Stimulated activated CD8-positive, alpha-beta memory T cell treated with anti-CD3 and anti-CD28 coated beads, Interleukin-15, amount 100 ng/mL, for 1 hour (primary cell): ENCODE results near the gene LCE3C.
"Not testable (repeated sequence)": the region's sequence is repeated elsewhere in the genome, so short reads cannot be mapped to it uniquely, and the experiment has no call there.

Experiments
- DNase-seq: peaks from one replicate; pipeline ENCODE4 v3.0.0-alpha.2; 2020; ENCODE audit warnings: low read depth

Gene LCE3C

GRCh38 chr1:152599934-152600333 lies at the start of gene LCE3C:
TSS of gene LCE3C (plus strand) at chr1:152600234. CDS start at chr1:152600732, 498 bp downstream.
- DNase-seq: no peak

GRCh38 chr1:152565115-152565514 lies 34.9 kb upstream of the LCE3C start:
- no peak for DNase-seq

GRCh38 chr1:152565535-152566215 lies 34.4 kb upstream of the LCE3C start:
- no peak for DNase-seq

GRCh38 chr1:152566681-152567080 lies 33.4 kb upstream of the LCE3C start, which contains the start of gene LCE3E:
TSS of gene LCE3E (minus strand) at chr1:152566780. CDS start at chr1:152566208, 572 bp downstream.
- DNase-seq: no peak

GRCh38 chr1:152577168-152577567 lies 22.9 kb upstream of the LCE3C start:
- DNase-seq: no peak

- DNase-seq: not testable (repeated sequence)
Observed at GRCh38 chr1:152579526-152579925, 20.5 kb upstream of the LCE3C start.

GRCh38 chr1:152580433-152580832 lies 19.6 kb upstream of the LCE3C start, which contains the start of gene LCE3D:
TSS of gene LCE3D (minus strand) at chr1:152580516. CDS start at chr1:152579936, 580 bp downstream.
- no peak for DNase-seq

GRCh38 chr1:152582647-152583046 lies 17.4 kb upstream of the LCE3C start:
- no peak for DNase-seq

GRCh38 chr1:152585586-152585985 lies 14.4 kb upstream of the LCE3C start:
- no peak for DNase-seq

- DNase-seq: no peak
Observed at GRCh38 chr1:152596986-152597385, 3.0 kb upstream of the LCE3C start.

- DNase-seq: no peak
Observed at GRCh38 chr1:152613511-152613910, 13.5 kb downstream of the LCE3C start, which contains the start of gene LCE3B. TSS of gene LCE3B (plus strand) at chr1:152613811. CDS start at chr1:152613811, 0 bp downstream.

GRCh38 chr1:152621993-152622392 lies 22.0 kb downstream of the LCE3C start:
- no peak for DNase-seq

- DNase-seq: no peak
Observed at GRCh38 chr1:152622803-152623202, 22.8 kb downstream of the LCE3C start, which contains the start of gene LCE3A. TSS of gene LCE3A (minus strand) at chr1:152623103. CDS start at chr1:152623103, 0 bp downstream.

- no peak for DNase-seq
Observed at GRCh38 chr1:152623203-152623844, 23.3 kb downstream of the LCE3C start.

GRCh38 chr1:152626744-152627143 lies 26.7 kb downstream of the LCE3C start:
- no peak for DNase-seq

GRCh38 chr1:152630596-152630995 lies 30.6 kb downstream of the LCE3C start:
- DNase-seq: no peak

- no peak for DNase-seq
Observed at GRCh38 chr1:152640351-152640750, 40.3 kb downstream of the LCE3C start.

GRCh38 chr1:152643945-152644344 lies 43.9 kb downstream of the LCE3C start:
- no peak for DNase-seq

- no peak for DNase-seq
Observed at GRCh38 chr1:152645146-152645545, 45.1 kb downstream of the LCE3C start.

GRCh38 chr1:152646656-152647055 lies 46.6 kb downstream of the LCE3C start:
- no peak for DNase-seq
